Neural cell (in vitro differentiated cells): Measurements from ENCODE around the gene GPR141. TPM values are rescaled to one million over a fixed set of nuclear protein-coding genes. Genes with fewer than 3 reads are reported as not detected.

Experiments used
- H2AFZ ChIP-seq: fragments of 200-600, 300-800 bp; sonication (generic), shearing (Covaris generic); 2 replicates; pipeline ENCODE4 v1.6.0; 2014; ENCODE audit warnings: low read depth, mild to moderate bottlenecking, antibody characterized with exemption, low read length, moderate library complexity
- H3F3A ChIP-seq: fragments of 200-600 bp; shearing (Covaris generic); 2 replicates; pipeline ENCODE4 v1.6.1; 2016; ENCODE audit warnings: mild to moderate bottlenecking, moderate library complexity, mixed read lengths, antibody characterized with exemption, low read length; ENCODE audit not compliant: insufficient read depth, poor library complexity, severe bottlenecking
- H3K27ac ChIP-seq: fragments of 200-600, 300-800 bp; sonication (generic), shearing (Covaris generic); 2 replicates; pipeline ENCODE4 v1.5.1; 2014; ENCODE audit warnings: mild to moderate bottlenecking, low read length, moderate library complexity
- H3K27me3 ChIP-seq: fragments of 300-800, 200-600 bp; sonication (generic), shearing (Covaris generic); 2 replicates; pipeline ENCODE4 v1.6.0; 2014; ENCODE audit warnings: mild to moderate bottlenecking, low read depth, low read length, moderate library complexity; ENCODE audit not compliant: insufficient read depth
- H3K36me3 ChIP-seq: fragments of 300-800, 200-600 bp; sonication (generic), shearing (Covaris generic); 2 replicates; pipeline ENCODE4 v1.5.1; 2014; ENCODE audit warnings: mild to moderate bottlenecking, antibody characterized with exemption, low read length, moderate library complexity; ENCODE audit not compliant: insufficient read depth
- H3K4me2 ChIP-seq: fragments of 300-800, 200-600 bp; sonication (generic), shearing (Covaris generic); 2 replicates; pipeline ENCODE4 v1.6.0; 2014; ENCODE audit warnings: mild to moderate bottlenecking, low read length
- H3K4me3 ChIP-seq: fragments of 300-800, 200-600 bp; sonication (generic), shearing (Covaris generic); 2 replicates; pipeline ENCODE4 v1.5.1; 2014; ENCODE audit warnings: mild to moderate bottlenecking, low read length, moderate library complexity
- H3K79me2 ChIP-seq: fragments of 200-600 bp; shearing (Covaris generic); replicated peaks from 2 replicates; pipeline ENCODE4 v1.6.0; 2014; ENCODE audit warnings: mild to moderate bottlenecking, low read length, moderate library complexity; ENCODE audit not compliant: insufficient read depth
- H3K9ac ChIP-seq: fragments of 300-800, 200-600 bp; sonication (generic), shearing (Covaris generic); 2 replicates; pipeline ENCODE4 v1.6.1; 2016; ENCODE audit warnings: mild to moderate bottlenecking, low read length, mixed read lengths
- H3K9me2 ChIP-seq: fragments of 200-600 bp; shearing (Covaris generic); 2 replicates; pipeline ENCODE4 v1.6.1; 2016; ENCODE audit warnings: mild to moderate bottlenecking, low read length, mixed read lengths; ENCODE audit not compliant: insufficient read depth
- H3K9me3 ChIP-seq: fragments of 200-600, 300-800 bp; sonication (generic), shearing (Covaris generic); 2 replicates; pipeline ENCODE4 v1.6.1; 2016; ENCODE audit warnings: mild to moderate bottlenecking, mixed run types, low read length, moderate library complexity, mixed read lengths
- H4K20me1 ChIP-seq: fragments of 200-600 bp; shearing (Covaris generic); 2 replicates; pipeline ENCODE4 v1.6.1; 2016; ENCODE audit warnings: mild to moderate bottlenecking, mixed run types; ENCODE audit not compliant: insufficient read depth
- EP300 ChIP-seq: fragments of 450-650 bp; conservative IDR thresholded peaks from 2 replicates; pipeline ENCODE4 v1.6.1; 2014; ENCODE audit warnings: antibody characterized with exemption, mild to moderate bottlenecking, moderate library complexity; ENCODE audit not compliant: poor library complexity, severe bottlenecking
- EZH2 ChIP-seq: fragments of 200-600, 300-800 bp; shearing (Covaris generic), sonication (generic); IDR thresholded peaks from 2 replicates; pipeline ENCODE4 v1.6.1; 2014; ENCODE audit warnings: antibody characterized with exemption, low read length, borderline replicate concordance, mild to moderate bottlenecking; ENCODE audit not compliant: insufficient read depth, poor library complexity, severe bottlenecking
- MXI1 ChIP-seq: fragments of 450-650 bp; conservative IDR thresholded peaks from 2 replicates; pipeline ENCODE4 v1.6.1; 2014; ENCODE audit warnings: antibody characterized with exemption, mild to moderate bottlenecking; ENCODE audit not compliant: poor library complexity, severe bottlenecking
- POLR2AphosphoS5 ChIP-seq: IDR thresholded peaks from 2 replicates; pipeline ENCODE4 v1.6.1; 2012
- RAD21 ChIP-seq: fragments of 450-650 bp; conservative IDR thresholded peaks from 2 replicates; pipeline ENCODE4 v1.6.1; 2014; ENCODE audit warnings: antibody characterized with exemption, mild to moderate bottlenecking, moderate library complexity
- REST ChIP-seq: IDR thresholded peaks from 2 replicates; pipeline ENCODE4 v1.6.1; 2012; ENCODE audit warnings: borderline replicate concordance
- SMC3 ChIP-seq: fragments of 450-650 bp; conservative IDR thresholded peaks from 2 replicates; pipeline ENCODE4 v1.6.1; 2014; ENCODE audit warnings: antibody characterized with exemption, mild to moderate bottlenecking, moderate library complexity; ENCODE audit not compliant: poor library complexity
- TAF1 ChIP-seq: IDR thresholded peaks from 2 replicates; pipeline ENCODE4 v1.6.1; 2012; ENCODE audit warnings: low read depth
- polyA plus RNA-seq: library from polyadenylated mRNA; depleted of rRNA; stranded (reverse); fragments of >200 nt; gene quantifications from 2 replicates; pipeline ENCODE4 v1.2.3, GENCODE V29; 2014
- TF ChIP-seq, protein P1 (sequence below): fragments of 450-650 bp; IDR thresholded peaks from 2 replicates; pipeline ENCODE4 v1.5.1; 2014; ENCODE audit warnings: antibody characterized with exemption, mild to moderate bottlenecking, moderate library complexity; ENCODE audit not compliant: poor library complexity, severe bottlenecking

The GPR141 gene
- polyA plus RNA-seq, 1 donor from 2014 or later: not detected

- no peak overlapping the region for H3K9ac ChIP-seq
- no peaks in the 10 kb centered on the region for H3K9me2 ChIP-seq
- H3K27me3 ChIP-seq: no peaks in the 10 kb centered on the region
- H3K9me3 ChIP-seq: no peaks in the 10 kb centered on the region
- H4K20me1 ChIP-seq: no peaks in the 10 kb centered on the region
- TF ChIP-seq POLR2AphosphoS5: no peak
- TF ChIP-seq EZH2: no peak
- no peak overlapping the region for H3K27ac ChIP-seq
- no peaks in the 10 kb centered on the region for H3K79me2 ChIP-seq
- H3K4me2 ChIP-seq: no peak overlapping the region
- no peak overlapping the region for H2AFZ ChIP-seq
- no peak overlapping the region for H3K4me3 ChIP-seq
- no peaks in the 10 kb centered on the region for H3K36me3 ChIP-seq
- H3F3A ChIP-seq: no peaks in the 10 kb centered on the region
Measured at GRCh38 chr7:37645282-37646050, 38.1 kb upstream of the GPR141 start.

DNA sequence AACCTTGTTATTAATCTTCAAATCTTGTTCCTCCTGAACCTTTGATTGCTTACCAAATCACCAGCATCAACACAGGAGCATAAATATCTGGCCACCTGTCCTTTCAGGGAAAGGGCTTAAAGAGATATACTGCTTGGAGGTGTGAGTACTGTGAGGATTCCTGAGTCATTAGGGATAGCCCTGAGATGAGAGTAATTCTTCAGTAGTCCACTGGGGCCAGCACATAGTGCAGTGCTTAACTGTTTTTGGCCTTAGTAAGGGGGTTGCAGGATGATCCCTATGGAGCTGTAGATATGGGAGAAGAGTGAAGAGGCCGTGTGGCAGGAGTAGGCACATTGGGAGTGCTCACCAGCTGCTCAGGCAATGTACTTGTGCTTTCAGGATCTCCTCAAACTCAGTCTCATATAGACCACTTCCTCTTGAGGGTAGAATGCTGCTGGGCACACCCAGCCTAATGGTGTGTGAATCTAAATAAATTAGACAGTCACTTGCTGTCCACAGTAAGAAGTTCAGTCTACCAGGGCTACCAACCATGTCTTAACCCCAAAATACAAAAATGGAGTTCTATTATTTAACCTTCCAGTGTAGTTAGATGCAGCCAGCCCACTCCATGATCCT is 26.5 kb upstream of the GPR141 start:
- no peaks in the 10 kb centered on the region for H3K9me3 ChIP-seq
- H3K4me2 ChIP-seq: no peak overlapping the region
- H2AFZ ChIP-seq: no peak overlapping the region
- no peaks in the 10 kb centered on the region for H3F3A ChIP-seq
- H3K4me3 ChIP-seq: no peak overlapping the region
- no peak for TF ChIP-seq RAD21
- TF ChIP-seq EP300: no peak
- TF ChIP-seq, protein P1, sequence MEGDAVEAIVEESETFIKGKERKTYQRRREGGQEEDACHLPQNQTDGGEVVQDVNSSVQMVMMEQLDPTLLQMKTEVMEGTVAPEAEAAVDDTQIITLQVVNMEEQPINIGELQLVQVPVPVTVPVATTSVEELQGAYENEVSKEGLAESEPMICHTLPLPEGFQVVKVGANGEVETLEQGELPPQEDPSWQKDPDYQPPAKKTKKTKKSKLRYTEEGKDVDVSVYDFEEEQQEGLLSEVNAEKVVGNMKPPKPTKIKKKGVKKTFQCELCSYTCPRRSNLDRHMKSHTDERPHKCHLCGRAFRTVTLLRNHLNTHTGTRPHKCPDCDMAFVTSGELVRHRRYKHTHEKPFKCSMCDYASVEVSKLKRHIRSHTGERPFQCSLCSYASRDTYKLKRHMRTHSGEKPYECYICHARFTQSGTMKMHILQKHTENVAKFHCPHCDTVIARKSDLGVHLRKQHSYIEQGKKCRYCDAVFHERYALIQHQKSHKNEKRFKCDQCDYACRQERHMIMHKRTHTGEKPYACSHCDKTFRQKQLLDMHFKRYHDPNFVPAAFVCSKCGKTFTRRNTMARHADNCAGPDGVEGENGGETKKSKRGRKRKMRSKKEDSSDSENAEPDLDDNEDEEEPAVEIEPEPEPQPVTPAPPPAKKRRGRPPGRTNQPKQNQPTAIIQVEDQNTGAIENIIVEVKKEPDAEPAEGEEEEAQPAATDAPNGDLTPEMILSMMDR: no peak
- TF ChIP-seq SMC3: no peak
- no peak for TF ChIP-seq EZH2
- no peak for TF ChIP-seq TAF1
- no peak for TF ChIP-seq MXI1
- TF ChIP-seq POLR2AphosphoS5: no peak
- TF ChIP-seq REST: no peak
- H4K20me1 ChIP-seq: no peaks in the 10 kb centered on the region
- no peaks in the 10 kb centered on the region for H3K9me2 ChIP-seq
- no peak overlapping the region for H3K9ac ChIP-seq
- no peaks in the 10 kb centered on the region for H3K27me3 ChIP-seq
- H3K27ac ChIP-seq: no peak overlapping the region
- no peaks in the 10 kb centered on the region for H3K79me2 ChIP-seq
- no peaks in the 10 kb centered on the region for H3K36me3 ChIP-seq
